ENCODE results near the gene FGF19.

GRCh38 chr11:69700278-69701140 lies 3.3 kb downstream of the FGF19 start:
- TF ChIP-seq EZH2 (IDR thresholded peaks at IDR 0.05; ENCODE audit: borderline replicate concordance, low read depth, low read length, poor library complexity, severe bottlenecking): no peak
- TF ChIP-seq CTCF (conservative IDR thresholded peaks at IDR 0.05; ENCODE audit: low read depth, low read length): no peak
